Mesenchymal stem cell (in vitro differentiated cells and primary cell): Measurements from ENCODE around the gene SLC2A1.

Source experiments
- DNase-seq: peaks from one replicate; pipeline ENCODE4 v3.0.0-alpha.2; 2013
- H2AFZ ChIP-seq: one replicate; pipeline ENCODE4 v1.6.1; 2013; ENCODE audit warnings: low read depth, mild to moderate bottlenecking, control low read depth, inconsistent platforms, low read length, moderate library complexity
- H2AK5ac ChIP-seq: 2 replicates; pipeline ENCODE4 v1.6.1; 2013; ENCODE audit warnings: low read length, moderate library complexity, mild to moderate bottlenecking, inconsistent platforms; ENCODE audit not compliant: severe bottlenecking
- H2BK120ac ChIP-seq: one replicate; pipeline ENCODE4 v1.6.1; 2013; ENCODE audit warnings: low read depth, mild to moderate bottlenecking, inconsistent platforms, low read length, moderate library complexity
- H2BK12ac ChIP-seq, 2 experiments: one replicate each; pipeline ENCODE4 v1.6.1; 2013; ENCODE audit warnings: inconsistent platforms in 2 of 2, low read length in 2 of 2, mild to moderate bottlenecking in 2 of 2, moderate library complexity in 2 of 2, control low read depth in 1 of 2
- H2BK15ac ChIP-seq: one replicate; pipeline ENCODE4 v1.6.1; 2013; ENCODE audit warnings: mild to moderate bottlenecking, low read depth, inconsistent platforms; ENCODE audit not compliant: poor library complexity, severe bottlenecking
- H2BK5ac ChIP-seq: 2 replicates; pipeline ENCODE4 v1.6.1; 2013; ENCODE audit warnings: low read depth, mild to moderate bottlenecking, low read length, control low read depth, inconsistent platforms; ENCODE audit not compliant: poor library complexity, severe bottlenecking
- H3K14ac ChIP-seq, 2 experiments: one replicate each; pipeline ENCODE4 v1.6.1; 2013; ENCODE audit warnings: inconsistent platforms in 2 of 2, low read length in 2 of 2, control low read depth in 1 of 2, mild to moderate bottlenecking in 1 of 2, moderate library complexity in 1 of 2
- H3K18ac ChIP-seq, 2 experiments: one replicate each; pipeline ENCODE4 v1.6.1; 2013; ENCODE audit warnings: inconsistent platforms in 2 of 2, low read length in 2 of 2, control low read depth in 1 of 2, low read depth in 1 of 2, mild to moderate bottlenecking in 1 of 2
- H3K23ac ChIP-seq, 2 experiments: one replicate each; pipeline ENCODE4 v1.6.1; 2013; ENCODE audit warnings: inconsistent platforms in 2 of 2, low read length in 2 of 2, mild to moderate bottlenecking in 2 of 2, moderate library complexity in 2 of 2, control low read depth in 1 of 2
- H3K27ac ChIP-seq: 2 replicates; pipeline ENCODE4 v1.5.1; 2013; ENCODE audit warnings: mild to moderate bottlenecking, moderate library complexity, low read length, control low read depth, inconsistent platforms; ENCODE audit not compliant: poor library complexity, severe bottlenecking
- H3K27me3 ChIP-seq, 2 experiments: 2 replicates each; pipeline versions ENCODE4 v1.6.1 to v1.7.0; 2013; ENCODE audit warnings: low read length in 2 of 2, mild to moderate bottlenecking in 2 of 2, moderate library complexity in 2 of 2, control low read depth in 1 of 2, inconsistent platforms in 1 of 2; ENCODE audit not compliant: control insufficient read depth in 1 of 2, insufficient read depth in 1 of 2
- H3K36me3 ChIP-seq, 2 experiments: 2 replicates each; pipeline versions ENCODE4 v1.6.1 to v1.7.0; 2013; ENCODE audit warnings: low read length in 2 of 2, control low read depth in 1 of 2, inconsistent platforms in 1 of 2, low read depth in 1 of 2, mild to moderate bottlenecking in 1 of 2; ENCODE audit not compliant: insufficient read depth in 2 of 2, control insufficient read depth in 1 of 2
- H3K4ac ChIP-seq, 2 experiments: one replicate each; pipeline ENCODE4 v1.6.1; 2013; ENCODE audit warnings: inconsistent platforms in 2 of 2, low read length in 2 of 2, mild to moderate bottlenecking in 2 of 2, moderate library complexity in 2 of 2, control low read depth in 1 of 2, low read depth in 1 of 2
- H3K4me1 ChIP-seq: 2 replicates; pipeline ENCODE4 v1.6.1; 2013; ENCODE audit warnings: low read depth, low read length, control low read depth; ENCODE audit not compliant: control insufficient read depth, insufficient read depth
- H3K4me2 ChIP-seq: 2 replicates; pipeline ENCODE4 v1.6.1; 2013; ENCODE audit warnings: low read length, mild to moderate bottlenecking, inconsistent platforms; ENCODE audit not compliant: poor library complexity, severe bottlenecking
- H3K4me3 ChIP-seq, 2 experiments: 2 replicates each; pipeline versions ENCODE4 v1.5.1 to v1.7.0; 2013; ENCODE audit warnings: low read length in 2 of 2, mild to moderate bottlenecking in 2 of 2, control low read depth in 1 of 2, low read depth in 1 of 2; ENCODE audit not compliant: insufficient read depth in 1 of 2
- H3K79me1 ChIP-seq: replicated peaks from 2 replicates; pipeline ENCODE4 v1.6.1; 2013; ENCODE audit warnings: mild to moderate bottlenecking, control low read depth, low read length, inconsistent platforms; ENCODE audit not compliant: poor library complexity, severe bottlenecking
- H3K9ac ChIP-seq: 2 replicates; pipeline ENCODE4 v1.7.0; 2013; ENCODE audit warnings: mild to moderate bottlenecking, low read length, moderate library complexity
- H3K9me3 ChIP-seq: 2 replicates; pipeline ENCODE4 v1.7.0; 2013; ENCODE audit warnings: mild to moderate bottlenecking, low read length; ENCODE audit not compliant: control insufficient read depth
- H4K8ac ChIP-seq: one replicate; pipeline ENCODE4 v1.6.1; 2013; ENCODE audit warnings: inconsistent platforms, mild to moderate bottlenecking, low read length, moderate library complexity
- H4K91ac ChIP-seq: one replicate; pipeline ENCODE4 v1.6.1; 2013; ENCODE audit warnings: mild to moderate bottlenecking, low read length, inconsistent platforms
- WGBS: methylation state at CpG from one replicate; pipeline ENCODE4 v1.1.7; 2013; ENCODE audit warnings: mixed read lengths; 5-methylcytosine and 5-hydroxymethylcytosine counted together

SLC2A1 gene

GRCh38 chr1:42924851-42925760 is 33.6 kb downstream of the SLC2A1 start:
- Histone ChIP-seq H3K79me1 (peaks cover 18% of the 10 kb centered on the region), H2AFZ (peak overlapping the region; percentile 58), H2BK12ac (peak overlapping the region in 1 of 2 experiments; percentile 15), H3K4me1 (peaks cover 20% of the 10 kb centered on the region), H3K36me3 (peaks cover 36 to 46% of the 10 kb centered on the region in 2 experiments), H3K18ac (peak overlapping the region in 1 of 2 experiments; percentile 97), H2BK15ac (no peak overlapping the region), H3K9ac (peak overlapping the region; percentile 91), H3K14ac (no peak overlapping the region), H3K4me2 (peak overlapping the region; percentile 52), H3K4ac (peak overlapping the region in 1 of 2 experiments; percentile 96), H4K91ac (no peak overlapping the region), H3K4me3 (peak overlapping the region; percentile 70 to 98), H3K27me3 (no peaks in the 10 kb centered on the region), H2BK120ac (peak overlapping the region; percentile 80), H4K8ac (peak overlapping the region; percentile 98), H2BK5ac (peak overlapping the region; percentile 79), H3K23ac (no peak overlapping the region), H3K27ac (peak overlapping the region; percentile 85), H3K9me3 (no peaks in the 10 kb centered on the region), H2AK5ac (peak overlapping the region; percentile 72)
- WGBS, result 7% methylated on average over 16 of the region's 19 CpGs
- no peak for DNase-seq

GRCh38 chr1:42924082-42924850 is 34.4 kb downstream of the SLC2A1 start:
- WGBS, result under 1% methylated on average over 53 of the region's 62 CpGs
- peak; percentile 93 for DNase-seq

GRCh38 chr1:42923367-42924081 is 35.1 kb downstream of the SLC2A1 start:
- H3K18ac ChIP-seq, result peak overlapping the region in 1 of 2 experiments; percentile 61
- no peaks in the 10 kb centered on the region for H3K27me3 ChIP-seq
- no peak for DNase-seq
- H2AFZ ChIP-seq, result peak overlapping the region; percentile 66
- H3K4me2 ChIP-seq, result peak overlapping the region; percentile 88
- 22% methylated on average over 6 of the region's 14 CpGs for WGBS
- H4K8ac ChIP-seq, result peak overlapping the region; percentile 96
- peaks cover 22 to 30% of the 10 kb centered on the region in 2 experiments for H3K36me3 ChIP-seq
- no peak overlapping the region for H2BK12ac ChIP-seq
- peak overlapping the region; percentile 70 to 98 for H3K4me3 ChIP-seq
- H3K9me3 ChIP-seq, result no peaks in the 10 kb centered on the region
- H3K14ac ChIP-seq, result no peak overlapping the region
- no peak overlapping the region for H4K91ac ChIP-seq
- no peak overlapping the region for H2BK15ac ChIP-seq
- no peak overlapping the region for H2BK120ac ChIP-seq
- peaks cover 10% of the 10 kb centered on the region for H3K79me1 ChIP-seq
- H3K23ac ChIP-seq, result no peak overlapping the region
- H2AK5ac ChIP-seq, result peak overlapping the region; percentile 16
- H3K27ac ChIP-seq, result peak overlapping the region; percentile 81
- peak overlapping the region; percentile 35 to 63 for H3K4ac ChIP-seq
- H3K9ac ChIP-seq, result peak overlapping the region; percentile 91
- H2BK5ac ChIP-seq, result peak overlapping the region; percentile 68
- peaks cover 18% of the 10 kb centered on the region for H3K4me1 ChIP-seq

More at GRCh38 chr1:42924082-42924850, 34.4 kb downstream of the SLC2A1 start:
- Histone ChIP-seq H3K27ac (peak overlapping the region; percentile 85), H2AK5ac (peak overlapping the region; percentile 16), H2BK15ac (peak overlapping the region; percentile 75), H2BK5ac (peak overlapping the region; percentile 79), H3K36me3 (peaks cover 29 to 38% of the 10 kb centered on the region in 2 experiments), H3K18ac (peak overlapping the region; percentile 94 to 97), H3K23ac (peak overlapping the region in 1 of 2 experiments; percentile 66), H3K4me3 (peak overlapping the region; percentile 70 to 98), H3K79me1 (peaks cover 12% of the 10 kb centered on the region), H3K27me3 (no peaks in the 10 kb centered on the region), H2BK120ac (peak overlapping the region; percentile 80), H3K9ac (peak overlapping the region; percentile 91), H3K14ac (peak overlapping the region in 1 of 2 experiments; percentile 94), H2BK12ac (peak overlapping the region in 1 of 2 experiments; percentile 16), H3K4me1 (peaks cover 20% of the 10 kb centered on the region), H3K4me2 (peak overlapping the region; percentile 88), H4K8ac (peak overlapping the region; percentile 98), H4K91ac (peak overlapping the region; percentile 92), H2AFZ (peak overlapping the region; percentile 66), H3K4ac (peak overlapping the region; percentile 88 to 96), H3K9me3 (no peaks in the 10 kb centered on the region)
